ENCODE data around the gene LTBP3. TPM values are rescaled to one million over a fixed set of nuclear protein-coding genes. Genes with fewer than 3 reads are reported as not detected.
A peak's percentile ranks its signal among the peaks of the same experiment; 100 is the strongest.

LTBP3 gene
- total RNA-seq, 1 donor = 41.6 TPM

- DNase-seq (ENCODE audit: insufficient read length, low spot score, missing footprints) = peak; percentile 10
- H3K4me2 ChIP-seq (ENCODE audit: insufficient read depth, low read length) = peak overlapping the region; percentile 86
- peak overlapping the region; percentile 86 for H3K4me3 ChIP-seq (ENCODE audit: insufficient read depth, low read length)
- peak overlapping the region; percentile 95 for H3K27ac ChIP-seq (ENCODE audit: low read depth, low read length)
- H3K36me3 ChIP-seq (ENCODE audit: insufficient read depth, low read length) = peaks cover 63% of the 10 kb centered on the region
- no peaks in the 10 kb centered on the region for H3K9me3 ChIP-seq (ENCODE audit: low read depth, low read length)
- no peak for TF ChIP-seq CTCF (IDR thresholded peaks at IDR 0.05; ENCODE audit: extremely low read depth, low read depth, low read length)
- H4K20me1 ChIP-seq (ENCODE audit: insufficient read depth, low read length) = peaks cover 65% of the 10 kb centered on the region
- H3K79me2 ChIP-seq (ENCODE audit: insufficient read depth, low read length) = peaks cover 76% of the 10 kb centered on the region
- H3K4me1 ChIP-seq (ENCODE audit: insufficient read depth, low read length) = no peaks in the 10 kb centered on the region
- no peak overlapping the region for H2AFZ ChIP-seq (ENCODE audit: low read length)
- H3K27me3 ChIP-seq (ENCODE audit: insufficient read depth, low read length) = no peaks in the 10 kb centered on the region
Measured at GRCh38 chr11:65503949-65504673, 54.0 kb downstream of the LTBP3 start.

GRCh38 chr11:65503368-65503948 is 54.7 kb downstream of the LTBP3 start:
- Histone ChIP-seq H4K20me1 (ENCODE audit: insufficient read depth, low read length) (peaks cover 65% of the 10 kb centered on the region), H3K27me3 (ENCODE audit: insufficient read depth, low read length) (no peaks in the 10 kb centered on the region), H2AFZ (ENCODE audit: low read length) (no peak overlapping the region), H3K27ac (ENCODE audit: low read depth, low read length) (peak overlapping the region; percentile 95), H3K4me2 (ENCODE audit: insufficient read depth, low read length) (peak overlapping the region; percentile 86), H3K4me3 (ENCODE audit: insufficient read depth, low read length) (peak overlapping the region; percentile 86), H3K79me2 (ENCODE audit: insufficient read depth, low read length) (peaks cover 82% of the 10 kb centered on the region), H3K4me1 (ENCODE audit: insufficient read depth, low read length) (peaks cover 2% of the 10 kb centered on the region), H3K9me3 (ENCODE audit: low read depth, low read length) (no peaks in the 10 kb centered on the region), H3K36me3 (ENCODE audit: insufficient read depth, low read length) (peaks cover 63% of the 10 kb centered on the region)
- no peak for TF ChIP-seq CTCF (IDR thresholded peaks at IDR 0.05; ENCODE audit: extremely low read depth, low read depth, low read length)
- no peak for DNase-seq (ENCODE audit: insufficient read length, low spot score, missing footprints)

- DNase-seq (ENCODE audit: insufficient read length, low spot score, missing footprints) = no peak
- peaks cover 89% of the 10 kb centered on the region for H3K79me2 ChIP-seq (ENCODE audit: insufficient read depth, low read length)
- H2AFZ ChIP-seq (ENCODE audit: low read length) = no peak overlapping the region
- no peak for TF ChIP-seq CTCF (IDR thresholded peaks at IDR 0.05; ENCODE audit: extremely low read depth, low read depth, low read length)
- no peaks in the 10 kb centered on the region for H3K9me3 ChIP-seq (ENCODE audit: low read depth, low read length)
- H3K27ac ChIP-seq (ENCODE audit: low read depth, low read length) = peak overlapping the region; percentile 95
- H3K27me3 ChIP-seq (ENCODE audit: insufficient read depth, low read length) = no peaks in the 10 kb centered on the region
- H3K36me3 ChIP-seq (ENCODE audit: insufficient read depth, low read length) = peaks cover 63% of the 10 kb centered on the region
- peak overlapping the region; percentile 86 for H3K4me3 ChIP-seq (ENCODE audit: insufficient read depth, low read length)
- peak overlapping the region; percentile 86 for H3K4me2 ChIP-seq (ENCODE audit: insufficient read depth, low read length)
- H3K4me1 ChIP-seq (ENCODE audit: insufficient read depth, low read length) = peaks cover 9% of the 10 kb centered on the region
- peaks cover 65% of the 10 kb centered on the region for H4K20me1 ChIP-seq (ENCODE audit: insufficient read depth, low read length)
Measured at GRCh38 chr11:65502555-65503367, 55.4 kb downstream of the LTBP3 start.

GRCh38 chr11:65502274-65502554 is 55.9 kb downstream of the LTBP3 start:
- Histone ChIP-seq H3K36me3 (ENCODE audit: insufficient read depth, low read length) (peaks cover 63% of the 10 kb centered on the region), H3K79me2 (ENCODE audit: insufficient read depth, low read length) (peaks cover 91% of the 10 kb centered on the region), H3K4me2 (ENCODE audit: insufficient read depth, low read length) (peak overlapping the region; percentile 86), H3K4me1 (ENCODE audit: insufficient read depth, low read length) (peaks cover 10% of the 10 kb centered on the region), H3K4me3 (ENCODE audit: insufficient read depth, low read length) (peak overlapping the region; percentile 86), H3K27ac (ENCODE audit: low read depth, low read length) (peak overlapping the region; percentile 95), H4K20me1 (ENCODE audit: insufficient read depth, low read length) (peaks cover 65% of the 10 kb centered on the region), H2AFZ (ENCODE audit: low read length) (no peak overlapping the region), H3K9me3 (ENCODE audit: low read depth, low read length) (no peaks in the 10 kb centered on the region), H3K27me3 (ENCODE audit: insufficient read depth, low read length) (no peaks in the 10 kb centered on the region)
- no peak for TF ChIP-seq CTCF (IDR thresholded peaks at IDR 0.05; ENCODE audit: extremely low read depth, low read depth, low read length)
- DNase-seq (ENCODE audit: insufficient read length, low spot score, missing footprints) = no peak
